ENCODE measurements around the gene P2RY14. TPM values are rescaled to one million over a fixed set of nuclear protein-coding genes. Genes with fewer than 3 reads are reported as not detected.

P2RY14 gene
- total RNA-seq, 1 donor from 2014 or later: not detected

- H3K36me3 ChIP-seq (ENCODE audit: control insufficient read depth, insufficient read depth, low read length): no peaks in the 10 kb centered on the region
- no peak overlapping the region for H3K4me3 ChIP-seq (ENCODE audit: low read depth, low read length)
Observed at GRCh38 chr3:151210676-151211381, 67.5 kb downstream of the P2RY14 start.

DNA sequence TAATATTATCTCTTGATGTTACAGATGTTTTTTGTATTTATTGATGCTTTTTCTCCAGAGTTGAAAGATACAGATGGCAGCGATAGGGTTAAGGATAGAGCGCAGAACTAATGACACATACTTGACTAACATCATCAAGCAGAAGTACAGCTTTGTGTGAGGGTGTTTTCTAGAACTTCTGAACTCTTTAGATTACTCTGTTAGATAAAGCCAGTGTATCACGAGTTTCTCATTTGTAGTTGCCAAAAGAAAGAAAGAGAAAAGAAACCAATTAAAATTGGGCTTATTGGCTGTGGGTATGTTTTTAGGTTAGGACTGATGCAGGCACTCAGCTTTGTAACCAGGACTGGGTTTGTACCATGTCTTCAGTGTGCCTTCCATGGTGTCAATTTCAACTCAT is 68.7 kb downstream of the P2RY14 start:
- DNase-seq (ENCODE audit: low read depth): no peak
- Histone ChIP-seq H3K4me3 (ENCODE audit: low read depth, low read length) (no peak overlapping the region), H3K27me3 (ENCODE audit: control insufficient read depth, insufficient read depth, low read length) (no peaks in the 10 kb centered on the region), H3K36me3 (ENCODE audit: control insufficient read depth, insufficient read depth, low read length) (no peaks in the 10 kb centered on the region)
- TF ChIP-seq, protein P1, sequence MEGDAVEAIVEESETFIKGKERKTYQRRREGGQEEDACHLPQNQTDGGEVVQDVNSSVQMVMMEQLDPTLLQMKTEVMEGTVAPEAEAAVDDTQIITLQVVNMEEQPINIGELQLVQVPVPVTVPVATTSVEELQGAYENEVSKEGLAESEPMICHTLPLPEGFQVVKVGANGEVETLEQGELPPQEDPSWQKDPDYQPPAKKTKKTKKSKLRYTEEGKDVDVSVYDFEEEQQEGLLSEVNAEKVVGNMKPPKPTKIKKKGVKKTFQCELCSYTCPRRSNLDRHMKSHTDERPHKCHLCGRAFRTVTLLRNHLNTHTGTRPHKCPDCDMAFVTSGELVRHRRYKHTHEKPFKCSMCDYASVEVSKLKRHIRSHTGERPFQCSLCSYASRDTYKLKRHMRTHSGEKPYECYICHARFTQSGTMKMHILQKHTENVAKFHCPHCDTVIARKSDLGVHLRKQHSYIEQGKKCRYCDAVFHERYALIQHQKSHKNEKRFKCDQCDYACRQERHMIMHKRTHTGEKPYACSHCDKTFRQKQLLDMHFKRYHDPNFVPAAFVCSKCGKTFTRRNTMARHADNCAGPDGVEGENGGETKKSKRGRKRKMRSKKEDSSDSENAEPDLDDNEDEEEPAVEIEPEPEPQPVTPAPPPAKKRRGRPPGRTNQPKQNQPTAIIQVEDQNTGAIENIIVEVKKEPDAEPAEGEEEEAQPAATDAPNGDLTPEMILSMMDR (IDR thresholded peaks at IDR 0.05; ENCODE audit: insufficient read depth, low read length, poor library complexity, severe bottlenecking): no peak

More at GRCh38 chr3:151210676-151211381, 67.5 kb downstream of the P2RY14 start:
- TF ChIP-seq, protein P1 (IDR thresholded peaks at IDR 0.05; ENCODE audit: insufficient read depth, low read length, poor library complexity, severe bottlenecking): peak; percentile 4
- H3K27me3 ChIP-seq (ENCODE audit: control insufficient read depth, insufficient read depth, low read length): no peaks in the 10 kb centered on the region
- DNase-seq (ENCODE audit: low read depth): no peak

DNA sequence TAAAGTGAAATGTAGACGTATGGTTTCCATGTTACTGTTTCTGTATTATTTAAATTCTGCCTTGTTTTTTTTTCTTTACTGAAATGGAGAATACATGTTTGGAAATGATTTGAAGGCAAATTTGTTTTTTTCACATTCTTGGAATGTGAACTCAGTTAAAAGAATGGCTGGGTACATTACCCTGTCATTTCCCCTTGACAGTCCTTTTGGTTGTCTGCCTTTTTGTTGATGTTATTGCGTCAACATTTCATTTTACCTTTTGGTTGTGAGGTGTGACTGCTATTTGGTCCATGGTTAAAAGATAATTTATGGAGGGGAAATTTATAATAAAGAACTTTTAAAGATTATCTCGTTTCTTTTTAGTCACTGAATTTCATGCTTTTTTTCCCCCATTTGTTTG is 72.1 kb downstream of the P2RY14 start:
- no peak for DNase-seq (ENCODE audit: low read depth)
- Histone ChIP-seq H3K27me3 (ENCODE audit: control insufficient read depth, insufficient read depth, low read length) (no peaks in the 10 kb centered on the region), H3K4me3 (ENCODE audit: low read depth, low read length) (no peak overlapping the region), H3K36me3 (ENCODE audit: control insufficient read depth, insufficient read depth, low read length) (no peaks in the 10 kb centered on the region)
- TF ChIP-seq, protein P1 (IDR thresholded peaks at IDR 0.05; ENCODE audit: insufficient read depth, low read length, poor library complexity, severe bottlenecking): no peak

DNA sequence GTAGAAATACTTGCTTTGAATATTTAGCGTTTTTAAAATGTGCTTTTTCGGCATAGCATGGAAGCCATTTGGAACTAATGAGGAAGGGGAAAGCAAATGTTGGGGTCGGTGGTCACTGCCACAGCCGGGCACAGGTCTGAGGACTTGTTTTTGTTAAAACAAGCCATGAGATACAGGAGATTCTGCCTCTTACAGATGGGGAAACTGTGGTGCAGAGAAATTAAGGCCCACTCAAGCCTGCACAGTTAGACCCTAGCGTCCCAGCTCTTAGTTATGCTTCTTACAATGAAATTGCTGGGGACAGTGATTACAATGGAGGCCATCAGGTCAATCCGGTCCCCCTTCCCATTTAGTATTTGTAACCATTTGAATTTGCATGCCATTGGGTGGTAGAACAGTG is 72.9 kb downstream of the P2RY14 start:
- no peak overlapping the region for H3K4me3 ChIP-seq (ENCODE audit: low read depth, low read length)
- H3K36me3 ChIP-seq (ENCODE audit: control insufficient read depth, insufficient read depth, low read length): no peaks in the 10 kb centered on the region
- no peak for DNase-seq (ENCODE audit: low read depth)
- no peaks in the 10 kb centered on the region for H3K27me3 ChIP-seq (ENCODE audit: control insufficient read depth, insufficient read depth, low read length)
- TF ChIP-seq, protein P1 (IDR thresholded peaks at IDR 0.05; ENCODE audit: insufficient read depth, low read length, poor library complexity, severe bottlenecking): no peak

DNA sequence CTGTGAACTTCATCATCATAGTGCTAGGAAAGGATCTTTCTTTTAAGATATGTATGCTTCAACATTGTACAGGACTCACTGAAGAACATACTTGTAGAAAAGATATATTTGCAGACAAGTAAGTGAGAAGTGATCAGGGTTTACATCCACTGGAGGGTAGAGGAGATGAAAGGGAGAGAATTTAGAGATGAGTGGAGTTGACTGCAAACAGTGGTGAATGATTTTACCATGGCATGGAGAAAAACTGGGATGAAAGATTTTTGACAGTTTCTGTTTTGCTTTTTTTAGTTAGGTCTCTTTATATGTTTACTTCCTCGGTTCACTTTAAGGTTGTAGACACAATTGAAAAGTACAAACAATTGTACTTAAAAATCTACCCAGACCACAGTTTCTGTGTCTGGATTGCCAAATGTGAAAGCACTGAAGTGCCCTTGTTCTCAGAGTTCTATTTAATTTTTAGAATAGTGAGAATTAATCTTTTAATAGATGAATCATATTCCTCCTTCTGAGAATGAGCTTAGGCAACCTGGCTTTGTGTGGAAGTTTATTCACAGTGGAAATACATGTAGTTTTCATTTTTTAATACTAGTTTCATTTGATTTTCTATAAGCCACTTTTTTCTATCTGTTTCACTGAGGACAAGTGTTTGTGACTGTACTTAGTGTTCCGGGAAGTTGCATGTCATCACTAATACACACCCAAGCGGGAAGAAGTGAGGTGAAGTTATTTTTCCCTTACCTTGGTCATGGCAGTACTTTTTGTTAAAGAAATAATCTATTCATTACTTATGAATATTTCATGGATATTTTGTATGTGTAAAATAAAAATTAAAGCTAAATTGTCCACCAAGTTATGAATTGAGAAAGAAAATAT is 73.6 kb downstream of the P2RY14 start:
- Histone ChIP-seq H3K36me3 (ENCODE audit: control insufficient read depth, insufficient read depth, low read length) (no peaks in the 10 kb centered on the region), H3K4me3 (ENCODE audit: low read depth, low read length) (no peak overlapping the region), H3K27me3 (ENCODE audit: control insufficient read depth, insufficient read depth, low read length) (no peaks in the 10 kb centered on the region)
- no peak for DNase-seq (ENCODE audit: low read depth)
- TF ChIP-seq, protein P1 (IDR thresholded peaks at IDR 0.05; ENCODE audit: insufficient read depth, low read length, poor library complexity, severe bottlenecking): no peak
